Endodermal cell (in vitro differentiated cells): ENCODE results near the gene TRMT61A. TPM values are rescaled to one million over a fixed set of nuclear protein-coding genes. Genes with fewer than 3 reads are reported as not detected.

ENCODE experiments used
- DNase-seq: peaks from one replicate; pipeline ENCODE4 v3.0.0-alpha.2; 2017
- H3K27ac ChIP-seq: 2 replicates; pipeline ENCODE4 v1.5.1; 2013; ENCODE audit warnings: mild to moderate bottlenecking, low read depth, low read length, moderate library complexity
- H3K27me3 ChIP-seq: 2 replicates; pipeline ENCODE4 v1.6.1; 2013; ENCODE audit warnings: mild to moderate bottlenecking, low read length, moderate library complexity; ENCODE audit not compliant: insufficient read depth, control insufficient read depth, poor library complexity, severe bottlenecking
- H3K36me3 ChIP-seq: 2 replicates; pipeline ENCODE4 v1.7.0; 2013; ENCODE audit warnings: mild to moderate bottlenecking, low read length, moderate library complexity; ENCODE audit not compliant: control insufficient read depth, insufficient read depth
- H3K4me1 ChIP-seq: one replicate; pipeline ENCODE4 v1.7.0; 2013; ENCODE audit warnings: low read length; ENCODE audit not compliant: control insufficient read depth, insufficient read depth
- H3K4me3 ChIP-seq: 2 replicates; pipeline ENCODE4 v1.5.1; 2013; ENCODE audit warnings: mild to moderate bottlenecking, low read length, moderate library complexity
- H3K9ac ChIP-seq: 2 replicates; pipeline ENCODE4 v1.6.1; 2013; ENCODE audit warnings: mild to moderate bottlenecking, low read length, moderate library complexity; ENCODE audit not compliant: poor library complexity, severe bottlenecking; ENCODE audit errors: extremely low read depth
- H3K9me3 ChIP-seq: 2 replicates; pipeline ENCODE4 v1.6.1; 2013; ENCODE audit warnings: mild to moderate bottlenecking, low read length, moderate library complexity; ENCODE audit not compliant: control insufficient read depth
- H3K27ac Mint-ChIP-seq: 2 replicates; pipeline ENCODE4 v1.8.0; 2020; ENCODE audit warnings: mixed read lengths
- H3K27me3 Mint-ChIP-seq: 2 replicates; pipeline ENCODE4 v1.8.0; 2021; ENCODE audit warnings: mild to moderate bottlenecking, mixed read lengths; ENCODE audit not compliant: insufficient read depth
- H3K36me3 Mint-ChIP-seq: 2 replicates; pipeline ENCODE4 v1.8.0; 2020; ENCODE audit warnings: low read depth, mixed read lengths
- H3K4me1 Mint-ChIP-seq: 2 replicates; pipeline ENCODE4 v1.8.0; 2020; ENCODE audit warnings: mixed read lengths
- H3K4me3 Mint-ChIP-seq: 2 replicates; pipeline ENCODE4 v1.8.0; 2020; ENCODE audit warnings: mild to moderate bottlenecking, moderate library complexity, mixed read lengths
- H3K9me3 Mint-ChIP-seq: 2 replicates; pipeline ENCODE4 v1.8.0; 2020; ENCODE audit warnings: mild to moderate bottlenecking, mixed read lengths
- CTCF ChIP-seq: fragments of 200-600 bp; sonication (generic); conservative IDR thresholded peaks from 2 replicates; pipeline ENCODE4 v1.5.0; 2021; ENCODE audit warnings: antibody characterized with exemption, mild to moderate bottlenecking
- WGBS, 2 experiments: methylation state at CpG; one replicate each; pipeline versions ENCODE4 v1.1.5 to v1.1.7; 2013; ENCODE audit warnings: missing lambda C conversion rate in 2 of 2, mixed read lengths in 1 of 2; ENCODE audit not compliant: insufficient coverage in 1 of 2, insufficient read length in 1 of 2; 5-methylcytosine and 5-hydroxymethylcytosine counted together
- total RNA-seq, 2 donors: library from RNA; stranded (reverse); fragmentation: NEBNext Ultra II Directional in 1 of 2; extraction: Animal tissue kit (Norgen Biotek cat#: 25700) in 1 of 2; gene quantifications; 2 replicates in 1 of 2; 3 replicates in 1 of 2; pipeline ENCODE4 v1.2.1, GENCODE V29; 2021

Gene TRMT61A
- total RNA-seq, 2 donors from 2014 or later = 7.4 to 7.9 TPM

- Histone ChIP-seq H3K9ac (no peak overlapping the region), H3K27ac (no peak overlapping the region), H3K27me3 (no peaks in the 10 kb centered on the region), H3K4me1 (no peaks in the 10 kb centered on the region), H3K4me3 (no peak overlapping the region), H3K36me3 (peaks cover 28% of the 10 kb centered on the region), H3K9me3 (no peaks in the 10 kb centered on the region)
- H3K36me3 Mint-ChIP-seq = peaks cover 37% of the 10 kb centered on the region
- 94 to 95% methylated on average over 16 to 18 of the region's 18 CpGs for WGBS, 2 experiments
- TF ChIP-seq CTCF = no peak
- H3K4me3 Mint-ChIP-seq = no peak overlapping the region
- H3K27me3 Mint-ChIP-seq = no peaks in the 10 kb centered on the region
- no peak for DNase-seq
- H3K4me1 Mint-ChIP-seq = peaks cover 8% of the 10 kb centered on the region
- no peak overlapping the region for H3K27ac Mint-ChIP-seq
- H3K9me3 Mint-ChIP-seq = no peaks in the 10 kb centered on the region
These were observed 45.8 kb downstream of the TRMT61A start for GRCh38 chr14:103574707-103575285.

- H3K27ac Mint-ChIP-seq = peak overlapping the region; percentile 89
These were observed 47.5 kb downstream of the TRMT61A start for GRCh38 chr14:103576371-103577024.

GRCh38 chr14:103578401-103579075 is 49.5 kb downstream of the TRMT61A start:
- no peaks in the 10 kb centered on the region for H3K9me3 Mint-ChIP-seq
- H3K9ac ChIP-seq = no peak overlapping the region
- H3K4me3 ChIP-seq = no peak overlapping the region
- peaks cover 26% of the 10 kb centered on the region for H3K36me3 ChIP-seq
- no peak for TF ChIP-seq CTCF
- H3K9me3 ChIP-seq = no peaks in the 10 kb centered on the region
- no peaks in the 10 kb centered on the region for H3K4me1 ChIP-seq
- no peak overlapping the region for H3K4me3 Mint-ChIP-seq
- H3K27me3 ChIP-seq = no peaks in the 10 kb centered on the region
- H3K36me3 Mint-ChIP-seq = peaks cover 39% of the 10 kb centered on the region
- no peak for DNase-seq
- peaks cover 8% of the 10 kb centered on the region for H3K4me1 Mint-ChIP-seq
- no peaks in the 10 kb centered on the region for H3K27me3 Mint-ChIP-seq
- 97 to 99% methylated on average over 12 of the region's 12 CpGs for WGBS, 2 experiments
- no peak overlapping the region for H3K27ac ChIP-seq
- no peak overlapping the region for H3K27ac Mint-ChIP-seq

More at GRCh38 chr14:103576371-103577024, 47.5 kb downstream of the TRMT61A start:
- H3K9me3 ChIP-seq = no peaks in the 10 kb centered on the region
- H3K4me3 ChIP-seq = no peak overlapping the region
- H3K27ac ChIP-seq = peak overlapping the region; percentile 60
- H3K4me1 ChIP-seq = no peaks in the 10 kb centered on the region
- Mint-ChIP-seq H3K4me3 (no peak overlapping the region), H3K4me1 (peaks cover 8% of the 10 kb centered on the region), H3K36me3 (peaks cover 37% of the 10 kb centered on the region), H3K9me3 (no peaks in the 10 kb centered on the region), H3K27me3 (no peaks in the 10 kb centered on the region)
- WGBS, 2 experiments = 68 to 78% methylated on average over 4 to 9 of the region's 9 CpGs
- DNase-seq = peak; percentile 80
- H3K27me3 ChIP-seq = no peaks in the 10 kb centered on the region
- H3K36me3 ChIP-seq = peaks cover 33% of the 10 kb centered on the region
- TF ChIP-seq CTCF = no peak
- no peak overlapping the region for H3K9ac ChIP-seq
